ENCODE measurements around the gene DNAH6. TPM values are rescaled to one million over a fixed set of nuclear protein-coding genes. Genes with fewer than 3 reads are reported as not detected.

The DNAH6 gene
- total and polyA plus RNA-seq, 2 of the 13 experiments (the other 11 are each of a cell fraction or from before 2014, with no cell fraction given), result 0.01 TPM; not detected in 1

GRCh38 chr2:84486441-84487115 is 29.7 kb upstream of the DNAH6 start (continued):
- TF ChIP-seq, protein P1, sequence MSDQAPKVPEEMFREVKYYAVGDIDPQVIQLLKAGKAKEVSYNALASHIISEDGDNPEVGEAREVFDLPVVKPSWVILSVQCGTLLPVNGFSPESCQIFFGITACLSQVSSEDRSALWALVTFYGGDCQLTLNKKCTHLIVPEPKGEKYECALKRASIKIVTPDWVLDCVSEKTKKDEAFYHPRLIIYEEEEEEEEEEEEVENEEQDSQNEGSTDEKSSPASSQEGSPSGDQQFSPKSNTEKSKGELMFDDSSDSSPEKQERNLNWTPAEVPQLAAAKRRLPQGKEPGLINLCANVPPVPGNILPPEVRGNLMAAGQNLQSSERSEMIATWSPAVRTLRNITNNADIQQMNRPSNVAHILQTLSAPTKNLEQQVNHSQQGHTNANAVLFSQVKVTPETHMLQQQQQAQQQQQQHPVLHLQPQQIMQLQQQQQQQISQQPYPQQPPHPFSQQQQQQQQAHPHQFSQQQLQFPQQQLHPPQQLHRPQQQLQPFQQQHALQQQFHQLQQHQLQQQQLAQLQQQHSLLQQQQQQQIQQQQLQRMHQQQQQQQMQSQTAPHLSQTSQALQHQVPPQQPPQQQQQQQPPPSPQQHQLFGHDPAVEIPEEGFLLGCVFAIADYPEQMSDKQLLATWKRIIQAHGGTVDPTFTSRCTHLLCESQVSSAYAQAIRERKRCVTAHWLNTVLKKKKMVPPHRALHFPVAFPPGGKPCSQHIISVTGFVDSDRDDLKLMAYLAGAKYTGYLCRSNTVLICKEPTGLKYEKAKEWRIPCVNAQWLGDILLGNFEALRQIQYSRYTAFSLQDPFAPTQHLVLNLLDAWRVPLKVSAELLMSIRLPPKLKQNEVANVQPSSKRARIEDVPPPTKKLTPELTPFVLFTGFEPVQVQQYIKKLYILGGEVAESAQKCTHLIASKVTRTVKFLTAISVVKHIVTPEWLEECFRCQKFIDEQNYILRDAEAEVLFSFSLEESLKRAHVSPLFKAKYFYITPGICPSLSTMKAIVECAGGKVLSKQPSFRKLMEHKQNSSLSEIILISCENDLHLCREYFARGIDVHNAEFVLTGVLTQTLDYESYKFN (CRISPR knock-in tag; conservative IDR thresholded peaks at IDR 0.05), result peak; percentile 63
- TF ChIP-seq TRIM24 (CRISPR knock-in tag; IDR thresholded peaks at IDR 0.05), result no peak
- TF ChIP-seq PRDM4 (CRISPR knock-in tag; IDR thresholded peaks at IDR 0.05; ENCODE audit: borderline replicate concordance), result no peak
- no peak for TF ChIP-seq ZFP1 (CRISPR knock-in tag; IDR thresholded peaks at IDR 0.05)
- TF ChIP-seq, protein P2, sequence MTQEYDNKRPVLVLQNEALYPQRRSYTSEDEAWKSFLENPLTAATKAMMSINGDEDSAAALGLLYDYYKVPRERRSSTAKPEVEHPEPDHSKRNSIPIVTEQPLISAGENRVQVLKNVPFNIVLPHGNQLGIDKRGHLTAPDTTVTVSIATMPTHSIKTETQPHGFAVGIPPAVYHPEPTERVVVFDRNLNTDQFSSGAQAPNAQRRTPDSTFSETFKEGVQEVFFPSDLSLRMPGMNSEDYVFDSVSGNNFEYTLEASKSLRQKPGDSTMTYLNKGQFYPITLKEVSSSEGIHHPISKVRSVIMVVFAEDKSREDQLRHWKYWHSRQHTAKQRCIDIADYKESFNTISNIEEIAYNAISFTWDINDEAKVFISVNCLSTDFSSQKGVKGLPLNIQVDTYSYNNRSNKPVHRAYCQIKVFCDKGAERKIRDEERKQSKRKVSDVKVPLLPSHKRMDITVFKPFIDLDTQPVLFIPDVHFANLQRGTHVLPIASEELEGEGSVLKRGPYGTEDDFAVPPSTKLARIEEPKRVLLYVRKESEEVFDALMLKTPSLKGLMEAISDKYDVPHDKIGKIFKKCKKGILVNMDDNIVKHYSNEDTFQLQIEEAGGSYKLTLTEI (CRISPR knock-in tag; conservative IDR thresholded peaks at IDR 0.05), result no peak
- no peak for TF ChIP-seq NR3C1 (CRISPR knock-in tag; IDR thresholded peaks at IDR 0.05)
- no peak for TF ChIP-seq ZNF646 (CRISPR knock-in tag; IDR thresholded peaks at IDR 0.05)
- no peak for TF ChIP-seq SOX13 (IDR thresholded peaks at IDR 0.05)
- peak in 1 of 2 experiments; percentile 61; a peak in 1 of 4 replicates for TF ChIP-seq SOX13 (CRISPR knock-in tag; conservative IDR thresholded peaks at IDR 0.05 in 1 of 2, IDR thresholded peaks at IDR 0.05 in 1 of 2)
- TF ChIP-seq HNF1B (CRISPR knock-in tag; IDR thresholded peaks at IDR 0.05), result peak; percentile 91
- peak; percentile 33; the same call in 1 of the 2 replicates for TF ChIP-seq SOX5 (CRISPR knock-in tag; IDR thresholded peaks at IDR 0.05; ENCODE audit: borderline replicate concordance)
- TF ChIP-seq TAF1 (CRISPR knock-in tag; IDR thresholded peaks at IDR 0.05), result no peak
